HG03469 (cell line): ENCODE measurements around the gene TRPT1.

ENCODE experiments used
- ATAC-seq: cut with Tn5 transposase; IDR thresholded peaks from one replicate; pipeline ENCODE4 v1.9.1; 2021; ENCODE audit warnings: mild to moderate bottlenecking, moderate library complexity, moderate number of reproducible peaks; ENCODE audit not compliant: unreplicated experiment

Gene TRPT1

DNA sequence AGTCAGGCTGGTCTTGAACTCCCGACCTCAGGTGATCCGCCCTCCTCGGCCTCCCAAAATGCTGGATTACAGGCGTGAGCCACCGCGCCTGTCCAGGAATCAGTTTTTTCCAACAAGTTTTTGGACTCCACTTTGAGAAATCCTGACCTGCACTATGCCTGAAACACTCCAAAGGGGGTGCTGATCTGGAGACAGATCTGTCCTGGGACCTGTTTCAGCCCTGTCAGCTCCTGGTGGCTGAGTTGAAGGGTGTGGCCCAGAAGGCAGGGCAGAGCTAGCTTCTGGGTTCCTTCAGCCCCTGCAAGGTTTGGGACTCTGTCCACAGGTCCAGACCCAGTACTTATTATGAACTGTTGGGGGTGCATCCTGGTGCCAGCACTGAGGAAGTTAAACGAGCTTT is 5.6 kb upstream of the TRPT1 start:
- ATAC-seq: no peak

DNA sequence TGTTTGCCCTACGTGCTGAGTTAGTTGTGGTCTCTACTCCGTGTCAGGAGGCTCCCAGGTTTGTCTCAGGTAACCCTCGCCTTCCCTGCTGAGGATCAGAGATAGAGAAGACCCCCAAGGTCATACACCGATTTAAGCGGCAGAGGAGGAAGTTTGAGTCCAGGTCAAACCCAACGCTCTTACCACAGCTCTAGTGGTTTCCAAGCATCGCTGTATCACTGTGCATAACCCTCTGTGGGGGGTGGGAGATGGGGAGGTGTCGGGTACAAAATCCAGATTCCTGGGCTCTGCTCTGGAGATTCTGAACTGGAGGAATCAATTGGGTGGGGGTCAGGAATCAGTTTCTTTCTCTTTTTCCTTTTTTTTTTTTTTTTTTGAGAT is 5.0 kb upstream of the TRPT1 start:
- ATAC-seq: no peak

DNA sequence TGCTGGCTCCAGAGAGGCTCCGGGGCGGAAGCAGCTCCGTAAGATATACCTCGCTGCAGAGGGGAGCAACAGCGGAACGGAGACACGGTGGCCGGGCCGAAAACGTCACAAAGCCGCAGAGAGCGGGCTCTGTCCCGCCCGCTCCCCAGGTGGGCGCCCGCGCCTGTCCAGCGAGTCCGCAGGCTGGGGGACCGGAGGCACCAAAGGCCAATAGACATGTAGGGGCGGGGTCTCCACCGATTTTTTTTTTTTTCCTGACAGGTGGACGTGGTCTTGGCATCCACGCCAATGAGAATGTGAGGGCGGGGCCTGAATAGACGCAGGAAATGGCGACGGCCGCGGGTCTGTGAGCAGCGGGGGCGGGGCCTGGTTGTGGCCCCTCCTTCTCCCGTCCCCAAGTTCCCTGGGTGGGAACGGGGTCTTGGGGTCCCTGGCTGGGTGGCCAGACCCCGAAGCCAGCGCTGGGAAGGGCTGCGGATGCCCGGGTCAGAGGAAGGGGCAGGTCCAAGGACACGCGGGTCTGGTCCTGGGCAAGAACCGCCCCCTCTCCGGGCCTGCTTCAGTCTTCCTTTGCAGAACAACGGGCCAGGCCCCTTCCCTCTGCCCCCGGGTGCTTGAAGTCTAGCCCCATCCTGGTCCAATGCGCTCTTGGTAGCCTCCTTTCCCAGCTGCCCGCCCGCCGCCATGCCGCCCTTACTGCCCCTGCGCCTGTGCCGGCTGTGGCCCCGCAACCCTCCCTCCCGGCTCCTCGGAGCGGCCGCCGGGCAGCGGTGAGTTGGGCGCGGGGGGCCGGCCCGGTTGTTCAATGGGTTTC is 4.4 kb upstream of the TRPT1 start, which contains the start of gene DNAJC4:
Gene DNAJC4, plus strand, starts transcription at position 378 of the 814 bp plus-strand sequence. Its CDS starts 307 bp downstream, at position 685.
- no peak for ATAC-seq

DNA sequence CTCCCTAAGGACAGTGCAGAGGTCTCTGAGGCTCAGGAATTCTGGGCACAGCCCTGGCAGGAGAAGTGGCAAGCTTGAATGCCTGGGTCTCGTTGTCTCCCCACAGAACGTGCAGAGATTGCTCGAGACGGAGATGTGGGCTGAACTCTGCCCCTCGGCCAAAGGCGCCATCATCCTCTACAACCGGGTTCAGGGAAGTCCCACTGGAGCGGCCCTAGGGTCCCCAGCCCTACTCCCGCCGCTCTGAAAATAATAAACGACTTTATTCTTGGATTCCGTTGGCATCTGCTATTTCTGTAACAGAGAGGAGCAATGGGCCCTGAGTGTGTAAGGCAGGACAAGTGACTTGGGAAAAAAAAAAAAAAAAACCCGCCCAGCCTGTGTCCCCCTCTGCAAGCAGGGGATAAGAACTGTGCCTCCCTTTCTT is 3.8 kb upstream of the TRPT1 start:
- no peak for ATAC-seq

DNA sequence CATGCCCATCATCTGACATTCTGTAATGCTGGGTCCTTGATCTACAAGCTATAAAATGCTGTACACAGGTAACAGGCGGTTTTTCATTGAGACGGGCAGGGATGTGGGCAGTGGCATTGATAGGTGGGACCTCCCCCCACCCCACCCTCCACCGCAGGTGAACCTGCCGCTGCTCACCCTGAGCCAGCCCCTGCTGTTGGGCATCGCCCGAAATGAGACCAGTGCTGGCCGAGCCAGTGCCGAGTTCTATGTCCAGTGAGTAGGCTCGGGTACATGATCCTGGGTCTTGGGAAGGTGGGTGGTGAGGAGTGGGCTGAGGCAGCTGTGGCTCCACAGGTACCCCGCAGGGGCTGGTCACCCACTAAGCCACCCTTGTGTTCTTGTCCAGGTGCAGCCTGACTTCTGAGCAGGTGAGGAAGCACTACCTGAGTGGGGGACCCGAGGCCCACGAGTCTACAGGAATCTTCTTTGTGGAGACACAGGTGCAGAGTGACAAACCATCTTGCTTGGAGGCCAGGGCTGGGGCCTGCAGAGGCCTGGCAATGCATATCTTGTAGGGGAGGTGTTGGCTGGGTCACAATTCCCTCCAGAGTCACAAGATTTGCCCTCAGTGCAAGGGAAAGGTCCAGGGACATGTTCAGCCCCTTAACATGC is 3.2 kb upstream of the TRPT1 start:
- no peak for ATAC-seq

DNA sequence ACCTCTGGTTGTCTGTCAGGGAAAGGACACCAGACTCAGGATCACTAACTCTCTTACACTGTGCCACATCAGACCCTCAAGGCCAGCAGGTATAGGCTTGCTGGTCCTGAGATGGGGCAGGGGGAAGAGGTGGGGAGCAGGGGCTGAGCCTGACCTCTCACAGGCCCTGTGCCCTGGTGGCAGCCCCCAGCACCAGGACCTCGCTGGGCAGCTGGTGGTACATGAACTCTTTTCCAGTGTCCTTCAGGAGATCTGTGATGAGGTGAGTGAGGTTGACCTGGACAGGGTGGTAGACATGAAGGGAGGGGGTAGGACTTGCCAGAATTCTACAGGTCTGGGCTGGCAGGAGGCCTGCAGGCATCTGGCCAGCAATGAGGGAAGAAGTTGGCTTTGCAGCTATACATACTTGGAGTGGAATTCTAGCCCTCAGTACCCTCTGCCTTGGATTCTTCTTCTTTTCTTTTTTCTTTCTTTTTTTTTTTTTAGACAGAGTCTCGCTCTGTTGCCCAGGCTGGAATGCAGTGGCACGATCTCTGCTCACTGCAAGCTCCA is 1.5 kb upstream of the TRPT1 start:
- ATAC-seq: no peak

DNA sequence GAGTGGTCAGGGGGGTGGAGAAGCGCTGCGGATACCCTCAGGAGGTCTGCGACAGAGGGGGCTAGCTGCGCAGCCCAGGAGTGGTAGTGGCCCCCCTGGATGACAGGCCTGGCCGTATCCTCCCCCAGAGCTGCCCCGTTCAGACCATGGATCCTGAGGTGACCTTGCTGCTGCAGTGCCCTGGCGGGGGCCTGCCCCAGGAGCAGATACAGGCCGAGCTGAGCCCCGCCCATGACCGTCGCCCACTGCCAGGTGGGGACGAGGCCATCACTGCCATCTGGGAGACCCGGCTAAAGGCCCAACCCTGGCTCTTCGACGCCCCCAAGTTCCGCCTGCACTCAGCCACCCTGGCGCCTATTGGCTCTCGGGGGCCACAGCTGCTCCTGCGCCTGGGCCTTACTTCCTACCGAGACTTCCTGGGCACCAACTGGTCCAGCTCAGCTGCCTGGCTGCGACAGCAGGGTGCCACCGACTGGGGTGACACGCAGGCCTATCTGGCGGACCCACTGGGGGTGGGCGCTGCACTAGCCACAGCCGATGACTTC is 593 bp upstream of the TRPT1 start:
- no peak for ATAC-seq

DNA sequence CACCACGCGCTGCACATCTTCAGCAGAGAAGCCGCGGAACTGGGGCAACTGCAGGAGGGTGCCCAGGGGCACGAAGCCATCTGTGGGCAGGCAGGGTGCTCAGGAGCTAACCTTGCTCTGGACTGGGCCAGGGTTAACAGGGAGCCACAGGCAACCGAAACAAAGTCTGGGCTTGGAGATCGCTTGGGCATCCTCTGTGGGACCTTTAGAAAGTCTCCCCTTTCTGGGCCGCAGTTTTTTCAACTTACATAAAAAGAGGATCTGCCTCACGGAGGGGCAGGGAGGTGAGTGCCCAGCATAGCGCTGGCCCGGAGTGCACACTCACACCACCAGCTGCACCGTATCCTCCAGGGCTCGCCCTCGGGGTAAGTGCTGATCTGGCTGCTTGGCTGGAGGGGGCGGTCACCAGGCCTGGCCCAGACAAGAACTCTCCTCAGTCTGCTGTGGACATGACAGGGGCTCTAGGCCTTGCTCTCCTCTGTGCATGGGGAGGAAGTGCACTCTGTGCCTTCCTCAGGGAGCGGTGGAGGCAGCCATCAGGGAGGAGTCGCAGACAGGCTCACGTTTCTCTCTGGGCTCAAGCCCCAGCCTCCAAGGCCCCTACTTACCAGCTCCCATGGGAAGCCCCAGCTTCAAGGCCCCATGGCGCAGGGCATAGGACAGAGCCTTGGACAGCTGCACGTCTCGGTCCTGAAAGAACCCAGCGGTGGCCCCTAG is 937 bp downstream of the TRPT1 start:
- ATAC-seq: no peak

DNA sequence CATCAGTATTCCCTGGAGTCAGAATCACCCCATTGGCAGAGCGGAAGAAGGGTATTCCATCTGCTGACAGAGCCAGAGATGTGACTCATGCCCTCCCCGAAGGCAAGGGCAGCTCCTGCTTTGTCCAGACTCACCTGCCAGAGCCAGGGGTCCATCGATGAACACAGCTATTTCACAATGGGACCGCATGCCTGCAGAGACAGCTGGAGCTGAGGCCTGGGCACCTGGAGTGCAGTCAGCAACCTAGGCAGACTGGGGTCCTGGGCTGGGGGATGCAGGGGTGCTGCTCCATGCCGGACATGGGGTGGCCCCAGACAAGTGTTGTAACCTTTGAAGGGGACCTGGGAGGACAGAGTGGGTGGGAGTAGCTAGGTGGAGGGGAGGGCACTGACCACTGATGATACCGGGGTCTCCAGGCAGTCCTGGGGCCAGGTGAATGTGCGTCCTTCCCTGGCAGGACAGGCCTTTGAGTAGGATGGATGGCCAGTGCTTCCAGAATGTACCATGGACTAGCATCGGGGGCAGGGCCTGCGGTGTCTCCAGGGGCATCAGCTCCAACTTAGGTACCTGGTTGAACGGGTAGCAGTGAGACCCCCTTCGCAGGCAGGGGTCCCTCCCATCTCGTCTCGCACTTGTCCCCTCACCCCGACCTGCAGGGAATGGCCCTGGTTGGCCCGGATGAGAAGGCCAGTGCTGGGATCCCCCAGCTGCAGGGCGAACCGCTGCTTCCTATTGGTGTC is 1.7 kb downstream of the TRPT1 start:
- ATAC-seq: no peak

DNA sequence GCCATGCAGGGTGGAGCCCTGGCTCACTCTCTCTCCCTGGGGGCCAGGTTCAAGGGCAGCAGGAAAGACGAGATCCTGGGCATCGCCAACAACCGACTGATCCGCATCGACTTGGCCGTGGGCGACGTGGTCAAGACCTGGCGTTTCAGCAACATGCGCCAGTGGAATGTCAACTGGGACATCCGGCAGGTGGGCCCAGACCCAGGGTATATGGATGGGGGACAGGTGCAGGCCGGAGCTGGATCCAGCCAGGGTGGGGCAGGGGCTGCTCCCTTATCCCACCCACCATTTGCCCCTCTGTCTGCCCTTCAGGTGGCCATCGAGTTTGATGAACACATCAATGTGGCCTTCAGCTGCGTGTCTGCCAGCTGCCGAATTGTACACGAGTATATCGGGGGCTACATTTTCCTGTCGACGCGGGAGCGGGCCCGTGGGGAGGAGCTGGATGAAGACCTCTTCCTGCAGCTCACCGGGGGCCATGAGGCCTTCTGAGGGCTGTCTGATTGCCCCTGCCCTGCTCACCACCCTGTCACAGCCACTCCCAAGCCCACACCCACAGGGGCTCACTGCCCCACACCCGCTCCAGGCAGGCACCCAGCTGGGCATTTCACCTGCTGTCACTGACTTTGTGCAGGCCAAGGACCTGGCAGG is 2.9 kb downstream of the TRPT1 start:
- no peak for ATAC-seq

DNA sequence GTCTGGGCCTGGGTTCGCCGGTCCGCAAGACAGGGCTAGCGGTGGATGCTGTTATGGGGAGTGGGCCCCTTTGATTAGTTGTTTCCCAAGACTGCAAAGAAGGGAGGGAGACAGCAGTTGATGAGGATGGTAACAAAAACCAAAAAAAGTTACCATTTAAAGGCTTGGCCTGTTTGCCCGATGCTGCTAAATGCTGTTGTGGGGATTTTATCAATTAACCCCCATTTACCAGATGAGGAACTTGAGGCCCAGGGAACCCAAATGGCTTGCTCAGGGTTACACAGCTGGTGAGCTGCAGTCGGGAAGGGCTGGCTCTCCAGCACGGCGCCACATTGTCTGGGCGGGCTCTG is 3.4 kb downstream of the TRPT1 start:
- no peak for ATAC-seq

DNA sequence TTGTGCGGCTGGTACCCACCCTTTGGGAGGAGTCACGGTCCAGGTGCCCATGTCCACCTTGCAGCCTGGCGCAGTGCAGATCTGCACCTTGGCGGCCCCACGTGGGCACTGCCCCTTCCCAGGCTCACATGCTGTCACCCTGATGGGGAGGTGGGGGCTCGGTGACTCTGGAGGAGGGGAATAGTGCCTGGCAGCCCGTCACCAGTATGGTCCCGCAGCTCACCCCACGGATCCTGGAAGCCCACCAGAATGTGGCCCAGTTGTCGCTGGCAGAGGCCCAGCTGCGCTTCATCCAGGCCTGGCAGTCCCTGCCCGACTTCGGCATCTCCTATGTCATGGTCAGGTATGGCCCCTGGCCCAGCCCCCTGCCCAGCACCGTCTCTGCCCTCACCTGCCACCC is 5.2 kb downstream of the TRPT1 start:
- ATAC-seq: no peak

DNA sequence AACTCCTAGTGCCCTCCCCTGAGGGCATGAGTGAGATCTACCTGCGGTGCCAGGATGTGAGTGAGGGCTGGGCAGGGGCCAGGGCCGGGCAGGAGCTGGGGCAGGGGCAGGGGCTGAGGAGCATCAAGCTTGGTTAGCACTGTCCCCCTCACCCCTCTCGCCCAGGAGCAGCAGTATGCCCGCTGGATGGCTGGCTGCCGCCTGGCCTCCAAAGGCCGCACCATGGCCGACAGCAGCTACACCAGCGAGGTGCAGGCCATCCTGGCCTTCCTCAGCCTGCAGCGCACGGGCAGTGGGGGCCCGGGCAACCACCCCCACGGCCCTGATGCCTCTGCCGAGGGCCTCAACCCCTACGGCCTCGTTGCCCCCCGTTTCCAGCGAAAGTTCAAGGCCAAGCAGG is 5.7 kb downstream of the TRPT1 start:
- ATAC-seq: no peak

DNA sequence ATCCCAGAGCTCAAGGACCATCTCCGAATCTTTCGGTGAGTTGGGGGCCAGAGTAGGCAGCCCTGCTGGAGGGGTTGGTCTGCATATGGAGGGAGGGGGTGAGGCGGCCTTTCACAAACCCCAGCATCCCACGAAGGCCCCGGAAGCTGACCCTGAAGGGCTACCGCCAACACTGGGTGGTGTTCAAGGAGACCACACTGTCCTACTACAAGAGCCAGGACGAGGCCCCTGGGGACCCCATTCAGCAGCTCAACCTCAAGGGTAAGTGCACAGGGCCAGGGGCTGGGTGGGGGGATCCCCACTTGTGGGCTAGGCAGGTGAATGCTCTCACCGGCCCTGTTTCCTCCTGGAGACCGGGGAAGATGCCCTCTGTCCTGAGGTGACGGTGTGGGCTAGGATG is 6.2 kb downstream of the TRPT1 start:
- ATAC-seq: no peak

DNA sequence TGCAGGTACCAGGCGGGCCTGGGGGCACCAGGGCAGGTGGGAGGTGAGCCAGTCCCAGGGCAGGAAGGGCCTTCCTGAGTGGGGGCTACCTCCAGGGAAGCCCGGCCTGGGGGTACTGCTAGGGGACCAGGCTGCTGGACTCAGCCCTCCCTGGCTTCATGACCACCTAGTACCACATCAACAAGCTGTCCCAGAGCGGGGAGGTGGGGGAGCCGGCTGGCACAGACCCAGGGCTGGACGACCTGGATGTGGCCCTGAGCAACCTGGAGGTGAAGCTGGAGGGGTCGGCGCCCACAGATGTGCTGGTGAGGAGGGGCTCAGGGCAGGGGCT is 6.7 kb downstream of the TRPT1 start:
- no peak for ATAC-seq

DNA sequence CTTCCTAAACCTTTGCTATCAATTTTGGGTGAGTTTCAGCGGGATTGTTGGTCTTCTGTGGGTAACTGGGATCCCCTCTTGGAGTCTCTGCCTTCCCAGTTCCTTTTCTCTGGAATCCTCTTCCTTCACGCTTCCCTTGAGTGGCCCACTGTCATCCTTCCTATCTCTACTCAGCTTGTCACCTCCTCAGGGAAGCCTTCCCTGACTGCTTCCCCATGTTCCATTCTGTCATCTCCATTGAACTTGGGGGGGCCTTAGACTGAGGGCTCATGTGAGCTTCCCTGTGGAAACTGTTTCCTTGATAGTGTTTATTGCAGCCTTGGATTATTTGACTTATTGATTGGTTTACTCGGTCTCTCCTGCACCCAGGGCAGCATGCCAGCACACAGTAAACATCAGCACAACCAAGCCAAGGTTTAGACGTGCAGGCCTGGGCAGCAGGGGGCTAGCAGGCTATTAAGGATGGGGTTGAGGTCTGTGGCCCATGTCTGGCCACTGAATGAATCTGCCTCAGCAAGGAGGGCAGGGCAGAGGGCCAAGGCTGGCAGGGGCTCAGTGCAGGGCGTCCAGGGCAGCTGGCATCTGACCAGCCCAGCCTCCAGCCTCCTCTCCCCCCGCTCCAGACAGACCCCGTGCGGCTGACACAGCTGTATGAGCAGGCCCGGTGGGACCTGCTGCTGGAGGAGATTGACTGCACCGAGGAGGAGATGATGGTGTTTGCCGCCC is 7.2 kb downstream of the TRPT1 start:
- no peak for ATAC-seq

DNA sequence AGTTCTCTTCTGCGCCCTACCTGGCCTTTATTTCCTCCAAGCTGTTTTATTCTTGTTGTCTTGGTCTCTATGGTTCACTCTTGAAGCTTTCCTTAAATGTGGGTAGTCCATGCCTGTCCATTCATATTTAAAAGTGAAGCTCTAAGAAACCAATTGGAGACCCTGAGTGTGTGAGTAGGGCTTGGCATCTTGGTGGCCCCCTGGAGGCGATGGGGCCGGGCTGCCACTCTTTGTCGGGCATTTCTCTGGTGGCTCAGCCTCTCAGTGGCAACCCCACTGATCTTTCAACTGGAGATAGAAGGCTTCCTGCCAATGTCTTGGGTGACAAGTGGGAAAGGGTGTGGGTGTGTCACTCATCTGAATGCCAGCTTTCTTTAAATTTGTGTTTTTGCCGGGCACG is 9.1 kb downstream of the TRPT1 start:
- no peak for ATAC-seq

DNA sequence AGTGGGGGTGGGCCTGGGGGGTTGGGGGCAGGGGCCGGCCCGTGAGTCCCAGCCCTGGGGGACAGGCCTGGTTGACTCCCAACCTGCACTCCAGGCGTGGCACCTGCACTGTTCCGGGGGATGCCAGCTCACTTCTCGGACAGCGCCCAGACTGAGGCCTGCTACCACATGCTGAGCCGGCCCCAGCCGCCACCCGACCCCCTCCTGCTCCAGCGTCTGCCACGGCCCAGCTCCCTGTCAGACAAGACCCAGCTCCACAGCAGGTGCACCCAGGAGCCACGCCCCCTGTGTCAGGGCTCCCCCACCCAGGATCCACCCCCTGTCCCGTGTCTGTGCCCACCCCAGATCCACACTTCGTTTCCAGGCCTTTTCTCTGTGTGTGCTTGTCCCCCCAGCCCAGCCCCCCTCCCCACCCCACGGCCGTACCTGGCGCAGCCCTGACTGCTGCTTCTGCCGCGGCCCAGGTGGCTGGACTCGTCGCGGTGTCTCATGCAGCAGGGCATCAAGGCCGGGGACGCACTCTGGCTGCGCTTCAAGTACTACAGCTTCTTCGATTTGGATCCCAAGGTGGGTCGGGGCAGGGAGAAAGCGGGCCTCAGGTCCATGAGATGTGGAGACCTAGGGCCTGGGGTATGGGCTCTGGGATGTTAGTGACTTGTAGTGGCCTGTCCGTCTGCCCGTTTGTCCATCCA is 14.7 kb downstream of the TRPT1 start:
- no peak for ATAC-seq
